NOMO-1 treated with dmso at 0.1 percent for 144 hours (cell line): ENCODE results near the gene LRIT1.
A peak's percentile ranks its signal among the peaks of the same experiment; 100 is the strongest.

Source experiments
- DNase-seq: peaks from one replicate; lab custom pipeline; 2025; ENCODE audit not compliant: unreplicated experiment; lab: John Stamatoyannopoulos, UW

The LRIT1 gene

GRCh38 chr10:84195044-84195830 is 46.1 kb downstream of the LRIT1 start:
- no peak for DNase-seq

- DNase-seq: peak; percentile 67
These were observed 46.8 kb downstream of the LRIT1 start, which contains the start of gene CDHR1 for GRCh38 chr10:84194424-84195043. Gene CDHR1, plus strand, starts transcription at chr10:84194537. Its CDS starts 224 bp downstream, at chr10:84194761.

- DNase-seq: no peak
These were observed 47.4 kb downstream of the LRIT1 start for GRCh38 chr10:84193846-84194423.

DNA sequence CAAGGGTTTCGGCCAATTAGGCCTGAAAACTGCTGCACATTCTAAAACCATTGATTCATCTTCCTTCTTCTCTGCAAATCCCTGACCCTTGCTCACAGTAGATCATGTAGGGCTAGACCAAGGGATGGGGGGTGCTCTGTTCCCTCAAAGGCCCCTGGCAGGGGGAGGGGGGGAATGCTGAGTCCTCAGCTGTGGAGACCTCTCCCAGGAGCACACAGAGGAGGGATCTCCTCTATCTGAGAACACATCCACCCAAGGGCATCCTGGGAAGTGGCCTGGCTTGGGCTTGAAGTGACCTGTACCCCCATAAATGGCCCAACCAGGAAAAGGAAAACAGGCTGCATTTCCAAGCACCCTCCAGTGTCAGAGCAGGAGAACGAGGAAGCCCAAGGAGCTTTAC is 48.0 kb downstream of the LRIT1 start:
- no peak for DNase-seq

GRCh38 chr10:84191106-84191505 is 50.2 kb downstream of the LRIT1 start:
- DNase-seq: no peak

GRCh38 chr10:84190621-84191020 is 50.7 kb downstream of the LRIT1 start:
- no peak for DNase-seq

DNA sequence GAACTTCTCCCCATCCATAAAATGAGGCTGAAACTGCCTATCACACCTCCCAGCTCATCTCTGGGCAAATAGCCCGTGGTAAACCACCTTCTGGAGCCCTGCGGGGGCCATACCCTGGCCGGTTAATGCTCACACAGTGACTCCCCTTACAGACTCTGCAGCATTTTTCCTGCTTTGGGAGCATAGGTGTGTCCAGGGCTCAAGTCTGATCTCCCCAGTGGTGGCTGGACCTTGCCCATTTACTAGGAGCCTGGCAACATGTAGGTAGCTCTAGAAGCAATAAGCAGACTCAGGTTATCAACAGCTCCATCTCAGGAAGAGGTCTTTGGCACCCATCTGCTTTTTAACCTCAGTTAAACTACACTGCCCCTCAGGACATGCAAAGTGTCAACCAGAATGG is 52.5 kb downstream of the LRIT1 start:
- no peak for DNase-seq

GRCh38 chr10:84185526-84186175 is 55.7 kb downstream of the LRIT1 start:
- no peak for DNase-seq

GRCh38 chr10:84184517-84184916 is 56.8 kb downstream of the LRIT1 start:
- DNase-seq: no peak

GRCh38 chr10:84181631-84182030 is 59.7 kb downstream of the LRIT1 start:
- DNase-seq: no peak
